GM23248 (cell line): ENCODE measurements around the gene SLC39A6.

ENCODE experiments used
- EZH2 ChIP-seq: fragments of 200-600 bp; sonication (generic); IDR thresholded peaks from 2 replicates; pipeline ENCODE4 v1.6.1; 2018; ENCODE audit warnings: antibody characterized with exemption, mild to moderate bottlenecking; ENCODE audit not compliant: insufficient read depth, poor library complexity, severe bottlenecking
- EZH2phosphoT487 ChIP-seq: fragments of 200-600 bp; sonication (generic); IDR thresholded peaks from 2 replicates; pipeline ENCODE4 v1.6.1; 2018; ENCODE audit warnings: antibody characterized with exemption, moderate library complexity, mild to moderate bottlenecking, low read depth; ENCODE audit not compliant: insufficient read depth

DNA sequence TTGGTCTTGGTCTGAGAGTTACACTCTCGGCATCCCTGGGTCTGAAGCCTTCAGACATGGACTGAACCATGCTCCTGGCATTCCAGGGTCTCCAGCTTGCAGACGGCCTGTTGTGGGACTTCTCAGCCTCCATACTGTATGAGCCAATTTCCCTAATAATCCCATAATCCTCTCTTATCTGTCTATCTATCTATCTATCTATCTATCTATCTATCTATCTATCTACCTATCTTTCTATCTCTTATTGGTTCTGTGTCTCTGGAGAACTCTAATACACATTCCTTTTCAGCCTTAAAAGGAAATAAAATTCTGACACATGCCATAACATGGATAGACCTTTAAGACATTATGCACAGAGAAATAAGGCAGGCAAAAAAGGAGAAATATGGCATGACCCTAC, 24.4 kb downstream of the SLC39A6 start:
- TF ChIP-seq EZH2 = no peak
- no peak for TF ChIP-seq EZH2phosphoT487
